ENCODE results near the gene EPS8.
"Not testable (repeated sequence)": the region's sequence is repeated elsewhere in the genome, so short reads cannot be mapped to it uniquely, and the experiment has no call there.

Gene EPS8

DNA sequence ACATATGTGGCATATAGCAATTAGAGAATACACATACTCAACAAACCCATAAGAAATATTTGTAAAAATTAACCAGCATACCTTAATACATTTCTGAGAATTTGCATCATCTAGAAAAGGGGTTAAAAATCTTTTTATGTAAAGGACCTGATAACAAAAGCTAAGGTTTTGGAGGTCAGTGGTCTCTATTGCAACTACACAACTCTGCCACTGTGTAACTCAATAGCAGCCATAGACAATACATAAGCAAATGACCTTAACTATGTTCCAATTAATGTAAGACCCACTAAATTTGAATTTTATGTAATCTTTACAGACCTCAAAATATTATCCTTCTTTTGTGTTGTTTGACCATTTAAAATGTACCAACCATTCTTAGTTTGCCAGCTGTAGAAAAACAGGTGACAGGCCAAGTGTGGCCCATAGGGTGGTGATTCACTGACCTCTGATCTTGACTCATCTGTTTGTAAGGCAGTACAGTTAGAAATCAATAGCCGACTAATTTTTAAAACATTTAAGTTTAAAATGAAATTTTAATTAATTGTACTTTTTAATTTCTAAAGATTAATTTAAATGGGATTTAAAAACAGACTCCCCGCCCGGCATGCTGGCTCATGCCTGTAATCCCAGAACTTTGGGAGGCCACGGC is 7.4 kb upstream of the EPS8 start:
- no peak for DNase-seq

DNA sequence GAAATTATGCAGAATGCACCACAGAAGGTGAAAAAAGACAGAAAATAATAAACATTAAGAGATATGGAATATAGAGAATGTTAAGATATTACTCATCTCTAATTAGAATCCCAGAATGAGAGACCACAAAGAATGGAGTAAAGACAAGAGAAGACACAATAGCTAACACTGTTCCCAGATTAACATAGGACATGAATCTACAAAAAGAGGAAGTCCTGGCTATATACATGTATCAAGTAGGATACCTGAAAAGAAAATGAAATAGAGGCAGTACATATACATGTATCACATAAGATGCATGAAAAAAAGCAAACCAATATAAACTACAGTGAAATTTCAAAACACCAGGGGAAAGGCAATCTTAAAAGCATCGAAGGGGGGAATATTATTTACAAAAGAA is 5.6 kb upstream of the EPS8 start:
- no peak for DNase-seq

DNA sequence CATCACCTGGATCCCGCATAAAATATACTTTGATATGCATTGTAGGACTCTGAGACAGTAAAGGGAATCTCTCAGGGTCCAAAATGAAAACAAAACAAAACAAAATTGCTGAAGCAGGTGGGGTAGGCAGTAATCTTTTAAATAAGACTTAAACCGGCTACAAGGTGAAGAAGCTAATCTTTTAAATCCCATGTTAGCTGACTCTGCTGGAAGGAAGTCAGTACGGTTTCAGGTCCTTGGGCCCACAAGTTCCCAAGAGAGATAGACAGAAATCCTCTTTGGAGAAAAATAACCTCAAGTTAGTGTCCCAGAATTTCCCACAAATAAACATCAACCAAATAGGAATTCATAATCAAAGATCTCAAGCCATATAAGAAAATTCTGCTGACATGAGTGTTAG is 5.0 kb upstream of the EPS8 start:
- DNase-seq = no peak

DNA sequence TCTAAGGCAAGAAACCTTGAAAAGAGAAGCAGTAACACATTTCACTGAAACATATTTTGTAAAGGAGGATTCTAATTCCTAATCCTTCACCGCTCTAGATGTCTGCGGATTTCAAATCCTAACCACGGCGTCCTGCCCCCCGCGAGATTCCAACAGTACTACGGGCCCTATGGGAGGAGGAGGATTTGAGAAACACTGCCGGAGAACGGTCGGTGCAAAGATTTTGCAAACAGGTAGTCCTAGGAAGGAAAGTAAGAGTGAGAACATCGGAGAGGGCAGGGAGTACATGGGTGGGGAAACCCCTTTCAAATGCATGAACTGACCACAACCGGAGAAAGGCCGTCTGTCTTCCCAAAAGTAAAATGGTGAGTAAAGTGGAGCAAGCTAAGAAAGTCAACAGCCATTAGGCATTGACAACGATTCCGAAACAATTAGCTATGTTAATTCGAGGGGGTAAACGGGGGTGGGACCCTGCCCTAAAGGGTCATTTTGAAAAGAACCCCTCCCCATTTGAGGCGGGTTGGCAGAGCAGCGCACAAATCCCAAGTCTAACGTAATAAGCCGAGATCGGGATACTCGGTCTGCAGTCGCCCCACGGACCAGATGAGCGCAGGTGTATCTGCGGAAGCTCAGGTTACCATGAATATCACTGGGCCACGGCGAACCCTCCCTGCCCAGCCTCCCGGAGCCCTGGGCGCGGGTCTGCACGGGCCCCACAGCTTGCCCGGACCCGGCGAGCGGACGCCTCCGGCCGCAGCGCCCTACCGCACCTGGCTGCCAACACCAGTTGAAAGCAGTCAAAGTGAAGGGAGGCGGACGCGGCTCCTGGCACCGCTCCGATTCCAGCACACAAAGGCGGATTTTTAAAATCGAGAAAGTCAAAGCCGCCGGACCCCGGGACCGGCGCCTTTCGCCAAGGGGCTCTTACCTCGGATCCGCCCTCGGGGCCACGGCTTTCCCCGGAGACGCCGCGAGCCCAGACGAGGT is 662 bp downstream of the EPS8 start:
- DNase-seq = peak; percentile 14

DNA sequence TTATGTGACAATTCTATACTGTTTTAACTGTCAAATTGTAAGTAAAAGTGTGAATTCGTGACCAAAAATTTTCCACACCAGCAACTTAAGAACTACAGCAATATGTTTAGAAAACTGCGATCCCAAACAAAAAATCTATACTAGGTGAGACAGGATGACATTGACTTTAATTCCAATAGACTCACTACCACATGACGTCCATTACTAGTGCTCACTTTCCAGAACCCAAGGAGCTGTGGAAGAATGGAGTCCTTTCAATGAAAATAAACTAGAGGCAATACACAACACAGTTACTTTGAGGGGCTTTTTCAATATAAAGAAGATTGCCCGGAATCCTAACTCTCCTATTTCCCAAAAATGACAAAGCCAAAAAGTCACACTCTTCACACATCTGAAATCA is 1.4 kb downstream of the EPS8 start:
- no peak for DNase-seq

DNA sequence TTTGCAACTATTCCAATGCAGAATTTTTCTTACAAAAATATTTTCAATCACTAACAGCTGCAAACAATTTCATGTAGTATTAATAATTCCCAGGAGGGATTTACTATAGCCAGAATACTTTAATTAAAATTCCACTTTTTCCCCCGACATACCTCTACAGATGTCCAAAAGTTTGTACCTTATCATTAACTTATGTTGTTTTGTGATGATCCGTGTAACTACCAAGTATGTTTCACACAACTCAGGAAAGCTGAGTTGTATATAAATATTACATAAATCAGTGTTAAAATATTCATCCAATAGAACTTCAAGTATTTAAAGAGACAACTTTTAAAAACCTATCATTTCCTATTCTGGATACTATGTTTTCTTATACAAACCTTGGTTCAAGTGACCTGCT is 2.4 kb downstream of the EPS8 start:
- DNase-seq = no peak

DNA sequence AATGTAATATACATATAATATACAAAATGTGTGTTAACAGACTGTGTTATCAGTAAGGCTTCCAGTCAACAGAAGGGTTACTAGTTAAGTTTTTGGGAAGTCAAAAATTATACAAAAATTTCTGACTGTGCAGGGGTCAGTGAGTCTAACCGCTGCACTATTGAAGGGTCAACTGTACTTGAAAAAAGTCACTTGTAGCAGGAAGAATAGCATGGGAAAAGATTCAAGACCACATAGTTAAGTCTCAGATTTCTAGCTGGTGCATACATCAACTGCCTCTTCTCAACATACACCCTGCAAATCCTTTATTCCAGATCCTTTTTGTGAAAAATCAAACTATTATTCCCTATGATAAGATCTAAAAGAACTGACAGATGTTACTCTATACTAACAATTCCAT is 5.9 kb downstream of the EPS8 start:
- DNase-seq = no peak

DNA sequence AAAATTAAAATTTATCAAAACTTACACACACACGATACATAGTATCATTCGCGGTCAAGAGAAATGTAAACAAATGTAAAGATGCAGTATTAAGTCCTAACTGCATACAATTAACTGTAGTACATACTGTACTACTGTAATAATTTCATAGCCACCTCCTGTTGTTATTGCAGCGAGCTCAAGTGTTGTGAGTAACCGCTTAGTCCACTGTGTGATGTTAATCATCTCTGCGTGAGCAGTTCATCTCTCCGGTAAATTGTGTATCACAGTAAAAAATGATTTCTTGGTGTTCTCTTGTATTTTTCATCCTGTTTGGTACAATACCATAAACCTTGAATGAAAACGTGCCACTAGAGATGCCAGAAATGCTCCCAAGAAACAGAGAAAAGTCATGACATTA is 6.5 kb downstream of the EPS8 start:
- no peak for DNase-seq

DNA sequence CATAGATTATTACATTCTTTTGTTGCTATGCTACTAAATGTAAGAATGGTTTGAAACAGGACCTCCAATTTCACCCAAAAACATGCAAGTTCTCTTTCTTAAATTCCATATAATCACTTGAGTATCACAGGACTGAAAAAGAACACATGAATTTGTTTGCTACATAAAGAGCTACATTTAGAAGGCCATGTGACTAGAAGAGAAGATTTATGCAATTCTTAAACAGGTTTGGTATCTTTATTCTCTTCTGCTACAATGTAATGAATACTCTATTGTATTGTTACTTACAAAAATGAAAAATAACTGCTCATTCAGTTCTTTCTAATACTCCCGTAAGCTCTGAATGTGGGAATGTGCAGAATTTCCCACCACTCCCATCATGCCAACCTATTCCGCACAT is 9.3 kb downstream of the EPS8 start:
- no peak for DNase-seq

DNA sequence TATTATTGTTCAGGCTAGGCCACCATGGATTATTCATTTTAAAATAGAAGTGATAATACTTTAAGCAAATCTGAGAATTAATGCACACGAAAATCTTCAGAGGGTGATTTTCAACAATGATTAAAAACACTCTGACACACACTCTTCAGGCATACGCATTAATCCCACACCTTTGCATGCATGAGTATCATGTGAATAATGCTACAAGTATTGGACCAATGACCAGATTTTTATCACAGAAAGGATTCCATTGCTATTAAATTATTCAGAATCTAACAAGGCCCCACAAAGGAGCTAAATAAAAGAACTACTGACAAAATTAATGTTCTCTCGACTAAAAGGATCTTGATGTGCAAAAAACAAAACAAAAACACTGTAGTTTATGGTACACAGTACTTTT is 11.1 kb downstream of the EPS8 start:
- no peak for DNase-seq

DNA sequence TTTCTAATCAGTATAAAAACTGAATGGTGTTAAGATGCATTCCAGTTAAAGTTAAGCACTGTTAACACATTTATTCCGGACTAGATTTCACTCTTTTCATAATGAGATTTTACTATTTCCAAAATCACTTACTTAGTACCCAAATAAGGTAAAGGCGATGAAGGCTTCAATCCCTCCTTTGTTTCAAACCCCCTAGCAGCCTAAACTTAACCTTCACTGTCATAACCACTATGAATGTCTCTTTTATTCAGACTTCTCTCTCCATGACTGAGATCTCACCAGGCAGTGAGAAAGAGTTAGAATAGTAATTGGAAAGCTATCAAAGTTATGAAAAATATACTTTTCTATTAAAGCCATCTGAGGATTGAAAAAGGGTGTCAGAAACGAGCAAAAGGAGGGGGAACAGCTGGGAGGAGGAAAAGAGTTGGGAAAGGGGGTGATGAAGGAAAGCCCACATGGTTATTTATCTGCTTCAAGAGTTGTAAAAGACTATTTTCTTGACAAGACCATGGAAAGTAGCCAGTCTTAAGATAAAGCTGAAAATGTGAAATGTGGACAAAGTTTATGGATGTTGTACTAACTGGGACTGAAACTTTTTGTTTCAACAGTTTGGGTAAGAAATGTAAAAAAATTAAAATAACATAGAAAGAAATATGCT is 11.7 kb downstream of the EPS8 start:
- no peak for DNase-seq

DNA sequence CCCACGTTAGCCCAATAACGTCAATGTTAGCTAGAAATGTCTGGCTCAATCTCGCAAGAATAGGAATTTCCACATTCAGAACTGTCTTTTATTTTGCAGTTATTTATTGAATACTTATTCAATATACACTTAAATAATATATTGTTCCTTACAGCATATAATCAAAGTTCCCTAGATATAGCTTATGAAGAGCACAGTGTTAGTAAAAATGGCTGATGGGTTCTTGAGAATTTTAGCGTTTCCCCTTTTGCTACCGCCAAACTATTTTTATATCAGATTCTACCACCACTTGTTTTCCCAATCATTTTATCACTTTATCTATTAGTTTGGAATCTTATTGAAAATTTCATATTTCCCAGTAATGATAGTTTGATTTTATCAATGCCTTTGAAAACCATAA is 12.7 kb downstream of the EPS8 start:
- no peak for DNase-seq

DNA sequence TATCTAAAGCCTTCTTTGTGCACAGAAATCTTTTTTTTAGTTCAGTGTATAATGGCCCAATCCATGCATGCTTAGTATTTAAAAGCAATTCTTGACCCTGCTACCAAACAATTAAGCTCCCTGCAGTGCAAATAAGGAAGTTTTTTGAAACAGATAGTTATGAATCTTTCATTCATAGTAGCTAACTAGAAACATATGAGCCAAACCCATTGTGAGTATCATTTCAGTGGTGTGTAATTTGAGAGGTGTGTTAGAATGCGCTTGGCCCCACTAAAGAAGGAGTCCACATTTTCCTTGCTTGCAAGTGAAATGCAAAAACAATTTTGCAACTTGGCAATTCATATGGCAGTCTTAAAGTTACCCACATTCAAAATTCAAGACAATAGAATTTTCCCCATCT is 14.4 kb downstream of the EPS8 start:
- DNase-seq = no peak

DNA sequence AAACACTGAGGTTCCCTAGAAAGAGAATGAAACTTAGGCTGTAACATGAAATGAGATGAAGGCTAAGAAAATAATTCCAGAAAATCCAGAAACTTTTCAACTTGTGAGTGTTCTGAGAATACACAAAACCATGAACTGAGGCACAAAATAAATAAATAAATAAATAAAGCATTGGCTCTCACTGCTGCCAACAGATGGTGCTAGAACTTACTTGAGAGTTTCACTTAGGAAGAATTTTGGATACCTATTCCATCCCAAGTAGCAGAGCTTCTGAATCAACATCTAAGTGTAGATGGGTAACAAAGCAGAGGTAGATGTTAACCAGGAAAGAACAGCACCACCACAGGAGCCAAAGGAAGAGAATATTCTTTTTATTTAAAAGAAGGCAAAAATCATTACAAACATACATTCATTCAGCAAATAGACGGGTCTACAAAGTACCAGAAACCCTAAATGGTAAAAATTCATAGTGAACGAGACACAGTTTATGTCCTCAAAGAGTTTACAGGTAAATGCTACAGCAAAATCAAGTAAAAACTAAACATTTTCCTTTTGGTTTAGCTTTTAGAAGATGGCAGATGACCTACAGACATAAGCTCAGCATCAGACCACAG is 16.7 kb downstream of the EPS8 start:
- DNase-seq = no peak

DNA sequence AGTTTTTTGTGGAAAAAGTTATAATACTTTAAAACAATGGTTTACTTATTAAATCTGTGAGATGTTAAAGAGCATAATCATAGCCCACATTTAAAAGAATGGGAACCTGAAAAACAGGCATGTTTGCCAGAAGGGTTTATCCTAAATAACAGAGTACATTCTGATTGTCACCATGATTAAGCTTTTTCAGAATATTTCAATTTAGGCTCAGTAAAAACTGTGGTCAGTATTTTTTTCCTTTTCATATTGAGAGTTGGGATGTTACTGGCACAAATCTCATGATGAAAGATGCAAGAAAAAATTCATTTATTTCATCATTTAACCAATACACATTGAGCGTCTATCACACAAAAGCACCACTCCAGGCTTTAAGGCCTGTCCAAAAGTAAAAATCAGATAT is 18.6 kb downstream of the EPS8 start:
- DNase-seq = no peak

DNA sequence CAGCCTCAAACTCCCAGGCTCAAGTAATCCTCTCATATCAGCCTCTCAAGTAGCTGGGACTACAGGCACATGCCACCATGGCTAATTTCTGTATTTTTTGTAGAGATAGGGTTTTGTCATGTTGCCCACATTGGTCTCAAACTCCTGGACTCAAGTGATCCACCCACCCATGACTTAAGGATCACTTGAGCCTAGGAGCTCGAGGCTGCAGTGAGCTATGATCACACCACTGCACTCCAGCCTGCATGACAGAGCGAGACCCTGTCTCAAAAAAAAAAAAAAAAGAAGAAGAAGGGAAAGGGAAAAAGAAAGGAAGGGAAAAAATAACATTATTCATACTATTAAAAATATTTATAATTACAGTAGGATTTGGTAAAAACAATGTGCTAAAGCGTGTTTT is 19.2 kb downstream of the EPS8 start:
- no peak for DNase-seq

DNA sequence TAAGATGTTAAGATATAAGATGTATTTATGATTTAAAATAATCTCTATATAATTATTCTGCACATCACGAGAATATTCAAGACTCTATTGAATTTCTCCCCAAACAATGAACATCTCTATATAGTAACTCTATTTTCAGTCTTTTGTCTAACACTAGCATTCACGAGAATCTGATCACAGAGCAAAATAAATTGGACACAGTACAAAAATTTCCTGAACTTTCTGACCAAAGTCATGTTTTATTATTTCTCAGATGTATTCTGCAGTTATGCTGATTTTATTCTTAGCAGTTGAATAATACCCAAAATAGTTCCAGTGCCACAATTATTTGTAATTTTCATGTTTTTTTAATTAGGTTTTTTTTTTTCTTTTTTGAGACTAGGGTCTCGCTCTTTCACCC is 19.6 kb downstream of the EPS8 start:
- DNase-seq = no peak

DNA sequence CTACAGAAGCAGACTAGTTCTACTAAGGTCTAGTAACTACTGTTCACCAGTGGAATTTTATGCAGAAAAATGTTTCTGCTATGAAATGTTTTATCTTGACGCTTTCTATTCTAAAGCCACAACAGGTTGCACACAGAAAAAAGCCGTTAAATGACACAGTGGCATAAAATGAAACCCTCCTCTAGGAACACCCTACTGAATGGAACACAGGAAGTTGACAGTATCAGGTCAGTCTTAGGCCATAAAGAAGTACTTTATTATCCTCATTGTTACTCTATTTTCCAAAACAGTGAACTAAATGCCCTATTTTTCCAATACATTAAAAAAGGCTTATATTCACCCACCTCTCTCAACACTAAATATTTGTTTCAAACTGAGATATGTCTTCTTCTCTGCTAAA is 21.9 kb downstream of the EPS8 start:
- DNase-seq = no peak

DNA sequence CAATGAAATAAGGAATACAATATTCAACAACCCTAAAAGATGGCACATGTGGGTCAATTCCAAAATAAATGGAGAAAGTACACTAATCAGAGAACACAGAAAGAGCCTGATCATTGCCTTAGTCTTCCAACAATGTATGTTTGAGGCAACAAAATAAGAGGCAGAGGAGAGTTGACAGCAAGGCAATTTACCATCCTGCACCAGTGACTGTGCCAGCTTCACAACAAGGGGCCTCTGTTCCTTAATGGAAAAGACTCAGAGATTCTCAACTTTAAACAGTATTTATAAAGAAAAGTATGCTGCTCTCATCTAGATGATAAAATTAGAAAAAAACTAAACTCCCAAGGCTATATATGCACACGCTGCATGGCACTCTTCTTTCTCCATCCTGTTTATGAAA is 25.9 kb downstream of the EPS8 start:
- no peak for DNase-seq

DNA sequence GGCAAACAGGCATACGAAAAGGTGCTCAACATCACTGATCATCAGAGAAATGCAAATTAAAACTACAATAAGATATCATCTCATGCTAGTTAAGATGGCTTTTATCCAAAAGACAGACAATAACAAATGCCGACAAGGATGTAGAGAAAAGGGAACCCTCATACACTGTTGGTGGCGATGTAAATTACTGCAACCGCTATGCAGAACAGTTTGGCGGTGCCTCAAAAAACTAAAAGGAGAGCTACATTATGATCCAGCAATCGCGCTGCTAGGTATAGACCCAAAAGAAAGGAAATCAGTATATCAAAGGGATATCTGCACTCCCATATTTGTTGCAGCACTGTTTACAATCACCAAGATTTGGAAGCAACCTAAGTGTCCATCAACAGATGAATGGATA is 27.0 kb downstream of the EPS8 start:
- DNase-seq = not testable (repeated sequence)

DNA sequence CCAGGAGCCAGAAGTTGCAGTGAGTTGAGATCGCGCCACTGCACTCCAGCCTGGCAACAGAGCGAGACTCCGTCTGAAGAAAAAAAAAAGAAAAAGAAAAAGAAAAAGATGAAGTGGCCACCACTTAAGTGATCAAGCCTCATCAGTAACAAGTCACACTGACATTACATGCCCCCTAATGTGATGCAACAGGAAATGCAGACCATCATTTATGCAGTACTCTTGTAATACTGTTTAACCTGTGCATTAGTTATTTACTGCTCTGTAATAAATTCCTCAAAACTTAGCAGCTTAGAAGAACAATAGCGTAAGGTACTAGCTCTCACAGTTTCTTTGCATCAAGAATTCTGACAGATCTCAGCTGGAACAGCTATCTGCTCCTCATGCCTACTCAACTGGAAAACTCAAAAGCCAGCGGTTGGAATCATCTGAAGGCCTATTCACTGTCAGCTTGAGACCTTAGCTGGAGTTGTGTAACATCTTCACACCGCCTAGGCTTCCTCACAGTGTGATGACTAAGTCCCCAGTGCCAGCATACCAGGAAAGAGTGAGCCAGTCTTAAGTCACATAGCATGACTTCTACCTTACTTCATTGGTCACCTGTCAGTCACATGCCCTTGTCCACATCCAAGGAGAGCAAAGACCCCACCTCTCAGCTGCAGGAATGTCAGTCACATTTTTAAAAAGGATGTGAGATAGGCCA is 31.5 kb downstream of the EPS8 start:
- no peak for DNase-seq

DNA sequence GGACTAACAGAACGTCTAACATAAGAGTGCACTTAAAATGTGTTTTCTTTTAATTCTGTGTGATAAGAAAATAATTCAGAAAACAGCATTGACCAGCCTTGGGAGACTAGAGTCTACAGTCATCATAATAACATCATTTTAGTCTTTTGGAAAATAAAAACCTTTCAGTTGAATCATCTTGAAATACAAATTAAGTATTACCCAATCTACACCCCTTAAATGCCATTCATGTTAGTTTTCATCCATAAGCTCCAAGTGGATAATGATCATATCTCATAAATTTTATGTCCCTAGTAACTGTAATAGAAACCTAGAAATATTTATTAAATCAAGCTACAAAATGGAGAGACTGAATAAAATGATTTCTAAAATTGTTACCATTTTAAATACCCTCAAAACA is 32.4 kb downstream of the EPS8 start:
- no peak for DNase-seq

DNA sequence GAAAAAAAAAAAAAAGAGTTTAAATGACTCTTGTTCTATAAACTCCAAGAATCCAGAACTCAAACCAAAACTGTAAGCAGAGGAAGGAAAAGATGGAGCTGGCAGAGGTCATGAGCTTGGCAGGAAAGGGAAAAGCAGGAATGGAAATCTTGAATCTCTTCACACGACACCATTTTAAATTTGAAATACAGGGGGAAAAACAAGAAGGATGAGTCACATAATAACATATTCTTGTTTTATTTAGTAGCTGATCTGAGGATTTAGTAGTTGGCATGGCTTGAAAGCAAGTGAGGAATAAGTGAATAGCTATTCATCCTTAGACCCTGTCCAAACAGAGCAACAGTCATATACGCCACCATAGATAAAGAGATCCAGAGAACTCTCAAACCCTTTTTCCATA is 35.0 kb downstream of the EPS8 start:
- no peak for DNase-seq

Data from NCI-H1694 (cell line).